Astrocyte of the cerebellum (primary cell): ENCODE data around the gene UBTD2.
"Not testable (repeated sequence)": the region's sequence is repeated elsewhere in the genome, so short reads cannot be mapped to it uniquely, and the experiment has no call there.

ENCODE experiments used
- DNase-seq: peaks from one replicate; pipeline ENCODE4 v3.0.0-alpha.2; 2011; ENCODE audit warnings: low read depth
- H3K4me3 ChIP-seq: 2 replicates; pipeline ENCODE4 v1.5.1; 2011; ENCODE audit warnings: mild to moderate bottlenecking, low read depth, low read length, moderate library complexity
- in situ Hi-C: cut with HindIII; loops from 2 replicates; pipeline ENCODE4 v1.10.0; 2017; ENCODE audit warnings: low sequenced_read_pairs
- TF ChIP-seq, protein P1 (sequence below): IDR thresholded peaks from 2 replicates; pipeline ENCODE4 v1.5.1; 2012; ENCODE audit warnings: low read length, low read depth, moderate library complexity, mild to moderate bottlenecking; ENCODE audit errors: missing control alignments

The UBTD2 gene

DNA sequence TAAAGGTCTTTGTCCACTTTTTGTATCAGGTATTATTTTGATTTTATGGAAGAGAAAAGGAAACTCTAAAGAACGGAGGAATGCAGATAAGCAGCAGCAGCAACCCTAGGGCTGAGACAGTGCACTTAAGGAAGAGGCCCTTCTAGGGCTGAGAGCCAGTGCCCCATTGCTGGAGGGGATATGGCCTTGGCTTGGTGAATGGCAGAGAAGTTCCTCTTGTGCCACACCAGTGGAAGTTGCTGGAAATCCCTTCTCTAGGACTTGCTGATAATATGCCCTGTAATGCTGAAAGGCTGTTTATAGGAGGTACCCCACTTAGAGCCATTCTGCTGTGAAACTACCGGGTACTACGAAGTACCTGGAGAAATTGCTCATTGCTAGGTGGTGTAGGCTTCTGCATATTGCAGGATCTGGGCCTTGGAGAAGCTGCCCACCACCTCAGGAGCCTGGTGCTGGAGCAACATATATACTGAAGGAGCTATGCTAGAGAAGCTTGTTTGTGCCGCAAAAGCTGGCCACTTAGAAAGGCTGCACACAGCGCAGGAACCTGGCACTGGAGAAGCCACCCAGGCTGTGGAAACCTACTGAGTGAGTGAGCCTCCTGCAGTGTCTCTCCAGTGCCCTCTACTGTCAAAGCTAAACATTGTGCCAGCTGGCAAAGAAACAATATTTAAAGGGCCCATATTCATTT is 9.6 kb upstream of the UBTD2 start:
- H3K4me3 ChIP-seq, result no peak overlapping the region
- TF ChIP-seq, protein P1, sequence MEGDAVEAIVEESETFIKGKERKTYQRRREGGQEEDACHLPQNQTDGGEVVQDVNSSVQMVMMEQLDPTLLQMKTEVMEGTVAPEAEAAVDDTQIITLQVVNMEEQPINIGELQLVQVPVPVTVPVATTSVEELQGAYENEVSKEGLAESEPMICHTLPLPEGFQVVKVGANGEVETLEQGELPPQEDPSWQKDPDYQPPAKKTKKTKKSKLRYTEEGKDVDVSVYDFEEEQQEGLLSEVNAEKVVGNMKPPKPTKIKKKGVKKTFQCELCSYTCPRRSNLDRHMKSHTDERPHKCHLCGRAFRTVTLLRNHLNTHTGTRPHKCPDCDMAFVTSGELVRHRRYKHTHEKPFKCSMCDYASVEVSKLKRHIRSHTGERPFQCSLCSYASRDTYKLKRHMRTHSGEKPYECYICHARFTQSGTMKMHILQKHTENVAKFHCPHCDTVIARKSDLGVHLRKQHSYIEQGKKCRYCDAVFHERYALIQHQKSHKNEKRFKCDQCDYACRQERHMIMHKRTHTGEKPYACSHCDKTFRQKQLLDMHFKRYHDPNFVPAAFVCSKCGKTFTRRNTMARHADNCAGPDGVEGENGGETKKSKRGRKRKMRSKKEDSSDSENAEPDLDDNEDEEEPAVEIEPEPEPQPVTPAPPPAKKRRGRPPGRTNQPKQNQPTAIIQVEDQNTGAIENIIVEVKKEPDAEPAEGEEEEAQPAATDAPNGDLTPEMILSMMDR, result peak; percentile 86
- in situ Hi-C loops, result no loop called here

DNA sequence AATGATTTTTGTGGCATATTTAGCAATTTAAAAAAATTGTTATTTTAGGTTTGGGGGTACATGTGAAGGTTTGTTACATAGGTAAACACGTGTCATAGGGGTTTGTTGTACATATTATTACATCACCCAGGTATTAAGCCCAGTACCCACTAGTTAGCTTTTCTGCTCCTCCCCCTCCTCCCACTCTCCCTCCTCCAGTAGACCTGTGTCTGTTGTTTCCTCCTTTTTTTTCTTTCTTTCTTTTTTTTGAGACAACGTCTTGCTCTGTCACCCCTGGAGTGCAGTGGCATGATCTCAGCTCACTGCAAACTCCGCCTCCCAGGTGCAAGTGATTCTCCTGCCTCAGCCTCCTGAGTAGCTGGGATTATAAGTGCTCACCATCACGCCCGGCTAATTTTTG is 8.3 kb upstream of the UBTD2 start:
- H3K4me3 ChIP-seq, DNase-seq, in situ Hi-C loops: not testable (repeated sequence)

More for the DNA sequence above, 9.6 kb upstream of the UBTD2 start:
- DNase-seq, result peak; percentile 47

DNA sequence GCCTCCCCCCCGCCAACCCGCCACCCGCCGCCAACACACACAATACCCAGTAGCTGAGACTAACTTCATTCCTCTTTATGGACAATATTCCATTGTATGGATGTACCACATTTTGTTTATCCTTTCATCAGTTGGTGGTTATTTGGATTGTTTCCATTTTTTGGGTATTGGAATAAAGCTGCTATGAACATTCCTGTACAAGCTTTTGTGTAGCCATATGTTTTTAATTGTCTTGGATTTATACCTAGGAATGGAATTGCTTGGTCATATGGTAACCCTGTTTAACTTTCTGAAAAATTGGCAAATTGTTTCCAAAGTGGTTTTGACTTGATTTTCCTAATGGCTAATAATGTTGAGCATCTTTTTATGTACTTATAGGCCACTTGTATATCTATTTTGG is 4.9 kb upstream of the UBTD2 start:
- no peak overlapping the region for H3K4me3 ChIP-seq
- TF ChIP-seq, protein P1, result no peak
- DNase-seq, result no peak
- in situ Hi-C loops, result no loop called here

DNA sequence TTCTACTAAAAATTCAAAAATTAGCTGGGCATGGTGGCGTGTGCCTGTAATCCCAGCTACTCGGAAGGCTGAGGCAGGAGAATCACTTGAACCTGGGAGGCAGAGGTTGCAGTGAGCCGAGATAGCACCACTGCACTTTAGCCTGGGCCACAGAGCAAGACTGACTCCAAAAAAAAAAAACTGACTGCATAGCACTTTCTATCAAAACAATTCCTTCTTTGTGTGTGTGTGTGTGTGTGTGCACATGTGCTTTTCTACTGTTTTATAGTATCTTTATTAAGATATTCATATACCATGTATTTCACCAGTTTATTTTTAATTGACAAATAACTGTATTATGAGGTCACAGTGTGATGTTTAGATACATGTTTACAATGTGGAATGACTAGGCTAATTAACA is 3.6 kb upstream of the UBTD2 start:
- DNase-seq, H3K4me3 ChIP-seq, in situ Hi-C loops: not testable (repeated sequence)

DNA sequence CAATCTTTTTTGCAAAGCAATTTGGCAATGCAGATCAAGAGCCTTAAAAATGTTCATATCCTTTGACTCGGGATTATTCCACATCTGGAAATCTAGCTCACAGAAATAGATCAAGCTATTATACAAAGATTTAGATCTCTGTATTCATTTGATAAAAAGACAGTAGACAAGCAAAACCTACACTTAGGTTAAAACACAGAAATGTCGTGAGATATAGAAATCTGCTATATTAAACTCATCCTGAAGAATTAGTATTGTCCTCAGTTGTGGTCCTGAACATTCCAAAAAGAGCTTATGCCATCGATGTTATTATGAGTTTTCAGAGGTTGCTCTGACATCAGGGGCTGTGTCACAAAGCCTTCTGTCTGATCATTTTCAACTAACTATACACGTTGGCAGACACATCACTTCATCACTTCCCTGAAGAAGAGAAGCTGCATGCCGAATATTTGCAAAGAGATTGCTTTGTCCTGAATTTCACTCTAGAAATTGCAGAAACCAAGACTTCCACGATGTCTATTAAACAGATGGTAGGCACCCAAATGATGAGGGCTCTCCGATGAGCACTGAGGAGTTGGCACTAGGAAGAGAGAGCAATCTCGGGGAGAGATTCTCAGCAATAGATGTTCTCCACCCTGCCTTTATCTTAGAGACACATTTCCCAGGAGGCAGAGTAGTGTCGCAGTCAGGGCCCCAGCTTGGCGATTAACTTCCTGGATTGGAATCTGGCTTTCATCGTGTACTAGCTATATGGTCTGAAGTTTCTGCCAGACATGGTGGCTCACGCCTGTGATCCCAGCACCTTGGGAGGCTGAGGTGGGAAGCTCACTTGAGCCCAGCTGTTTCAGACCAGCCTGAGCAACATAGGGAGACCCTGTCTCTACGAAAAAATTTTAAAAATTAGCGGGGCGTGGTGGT is 1.9 kb upstream of the UBTD2 start:
- no peak for DNase-seq
- no peak overlapping the region for H3K4me3 ChIP-seq
- in situ Hi-C loops, result no loop called here
- TF ChIP-seq, protein P1, result no peak

DNA sequence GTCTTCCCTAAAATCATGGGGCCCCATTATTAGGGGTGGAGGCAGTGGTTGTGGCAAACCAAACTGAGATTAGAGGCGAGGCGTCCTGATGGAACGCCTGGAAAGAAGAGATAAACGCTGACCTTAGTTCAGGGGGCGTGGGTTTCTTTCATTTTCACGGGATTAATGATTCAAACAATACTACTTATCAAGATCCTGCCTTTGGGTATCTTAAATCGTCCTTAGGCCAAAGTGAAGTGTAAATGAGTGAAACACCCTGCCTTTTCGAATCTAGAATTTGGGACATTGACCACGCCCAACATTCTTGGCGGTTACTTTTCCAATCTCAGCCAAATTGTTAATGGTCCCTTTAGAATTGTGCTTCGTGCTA is 1.0 kb upstream of the UBTD2 start:
- DNase-seq, result no peak
- in situ Hi-C loops, result no loop called here
- peak overlapping the region; percentile 70 for H3K4me3 ChIP-seq
- TF ChIP-seq, protein P1, result no peak

DNA sequence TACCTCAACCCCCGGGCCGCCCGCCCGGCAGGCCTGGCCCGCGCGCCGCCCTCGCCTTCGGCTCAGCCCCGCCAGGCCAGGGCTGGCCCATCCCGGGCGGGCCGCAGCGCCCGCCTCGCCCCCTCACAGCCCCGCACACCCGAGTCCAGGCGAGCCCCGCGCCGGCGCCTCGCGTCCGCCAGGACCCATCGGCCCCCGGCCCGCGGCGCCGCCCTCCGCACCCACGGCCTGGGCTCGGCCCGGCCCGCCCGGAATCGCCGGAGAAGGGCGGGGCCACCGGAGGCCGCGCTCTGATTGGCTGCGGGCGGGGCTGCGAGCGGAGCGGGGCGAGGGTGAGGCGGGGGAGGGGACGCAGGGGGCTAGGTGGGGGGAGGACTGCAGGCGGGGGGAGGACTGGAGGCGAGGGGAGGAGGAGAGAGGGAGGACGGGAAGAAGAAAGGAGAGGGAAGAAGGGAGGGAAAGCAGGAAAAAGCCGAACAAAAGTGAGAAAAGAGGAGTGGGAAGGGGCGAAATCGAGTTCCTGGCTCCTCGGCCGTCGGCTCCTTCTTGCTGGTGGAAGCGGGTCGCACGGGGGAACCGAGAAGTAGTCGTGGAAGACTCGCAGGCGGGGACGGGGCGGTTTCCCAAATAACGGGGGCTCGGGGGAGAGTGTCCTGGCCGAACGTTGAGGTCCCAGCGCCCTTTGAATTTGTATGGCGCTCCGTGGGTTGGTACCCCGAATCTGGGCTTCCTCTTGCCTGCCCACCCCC is 472 bp upstream of the UBTD2 start:
- in situ Hi-C loops, result no loop called here

More for the DNA sequence above, 472 bp upstream of the UBTD2 start:
- peak; percentile 54 for DNase-seq
- H3K4me3 ChIP-seq, result peak overlapping the region; percentile 70
- TF ChIP-seq, protein P1, result no peak
